Calu3 (cell line): ENCODE results near the gene IRF1. TPM values are rescaled to one million over a fixed set of nuclear protein-coding genes. Genes with fewer than 3 reads are reported as not detected.

ENCODE experiments used
- BruUV-seq: library from RNA; stranded (reverse); fragments of 400-500 nt; replicated peaks from 2 replicates; lab custom pipeline; 2021; lab: Mats Ljungman, UMichigan
- CTCF ChIA-PET: fragments of 300-600 bp; sonication (Branson Sonifier 250); formaldehyde crosslinking; loops from one replicate; lab custom pipeline; 2022; ENCODE audit warnings: antibody characterized with exemption; lab: Charles Lee
- DNase-seq: peaks from one replicate; pipeline ENCODE4 v3.0.0; 2022
- H3K27ac Mint-ChIP-seq: one replicate; pipeline ENCODE4 v1.8.0; 2022; ENCODE audit warnings: mixed read lengths; ENCODE audit not compliant: unreplicated experiment
- H3K27me3 Mint-ChIP-seq: one replicate; pipeline ENCODE4 v1.8.0; 2022; ENCODE audit warnings: mixed read lengths; ENCODE audit not compliant: unreplicated experiment
- H3K36me3 Mint-ChIP-seq: one replicate; pipeline ENCODE4 v1.8.0; 2022; ENCODE audit warnings: mild to moderate bottlenecking, moderate library complexity, mixed read lengths; ENCODE audit not compliant: insufficient read depth, unreplicated experiment
- H3K4me1 Mint-ChIP-seq: one replicate; pipeline ENCODE4 v1.8.0; 2022; ENCODE audit warnings: mild to moderate bottlenecking, low read depth, mixed read lengths; ENCODE audit not compliant: unreplicated experiment
- H3K4me3 Mint-ChIP-seq: one replicate; pipeline ENCODE4 v1.8.0; 2022; ENCODE audit warnings: mild to moderate bottlenecking, low read depth, moderate library complexity, mixed read lengths; ENCODE audit not compliant: unreplicated experiment
- H3K9me3 Mint-ChIP-seq: one replicate; pipeline ENCODE4 v1.8.0; 2022; ENCODE audit warnings: low read depth, mixed read lengths; ENCODE audit not compliant: unreplicated experiment
- intact Hi-C: fragments of 100-400 bp; cut with micrococcal nuclease; formaldehyde crosslinking; loops from one replicate; pipeline ENCODE4 v1.10.0; 2022; ENCODE audit not compliant: unreplicated experiment
- total RNA-seq: library from RNA; stranded (reverse); gene quantifications from 2 replicates; pipeline ENCODE4 v1.2.3, GENCODE V29; 2022
- TF ChIP-seq, protein P1 (sequence below): fragments of 200-600 bp; IDR thresholded peaks from one replicate; pipeline ENCODE4 v1.8.0; 2022; ENCODE audit warnings: antibody characterized with exemption; ENCODE audit not compliant: unreplicated experiment

The IRF1 gene
- total RNA-seq, 1 experiment from 2014 or later = 64.0 TPM

DNA sequence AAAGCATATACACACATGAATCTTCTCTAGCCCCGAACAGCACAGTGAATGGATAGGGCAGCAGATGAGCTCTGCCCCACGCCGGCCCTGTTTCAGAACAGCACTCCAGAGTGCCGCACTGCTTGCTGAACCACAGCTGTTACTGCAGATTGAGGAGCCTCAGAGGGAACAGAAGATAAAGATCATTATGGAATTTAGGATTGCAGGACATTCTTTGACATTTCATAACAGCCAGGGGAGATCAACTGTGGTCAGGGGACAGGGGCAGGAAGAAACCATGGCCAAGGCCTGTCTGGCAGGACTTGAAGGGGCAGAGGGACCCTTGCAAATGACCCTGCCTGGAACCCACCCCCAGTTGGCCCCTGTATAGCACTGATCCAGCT, 20.6 kb downstream of the IRF1 start:
- H3K27me3 Mint-ChIP-seq = no peaks in the 10 kb centered on the region
- no peaks in the 10 kb centered on the region for H3K36me3 Mint-ChIP-seq
- BruUV-seq = no TSS peak
- no peaks in the 10 kb centered on the region for H3K9me3 Mint-ChIP-seq
- CTCF ChIA-PET = interaction anchor here (1.0 kb wide), 1 partner anchor 232 kb away, joined by 4 read pairs; no protein-coding TSS in a partner anchor
- no peak overlapping the region for H3K27ac Mint-ChIP-seq
- TF ChIP-seq, protein P1, sequence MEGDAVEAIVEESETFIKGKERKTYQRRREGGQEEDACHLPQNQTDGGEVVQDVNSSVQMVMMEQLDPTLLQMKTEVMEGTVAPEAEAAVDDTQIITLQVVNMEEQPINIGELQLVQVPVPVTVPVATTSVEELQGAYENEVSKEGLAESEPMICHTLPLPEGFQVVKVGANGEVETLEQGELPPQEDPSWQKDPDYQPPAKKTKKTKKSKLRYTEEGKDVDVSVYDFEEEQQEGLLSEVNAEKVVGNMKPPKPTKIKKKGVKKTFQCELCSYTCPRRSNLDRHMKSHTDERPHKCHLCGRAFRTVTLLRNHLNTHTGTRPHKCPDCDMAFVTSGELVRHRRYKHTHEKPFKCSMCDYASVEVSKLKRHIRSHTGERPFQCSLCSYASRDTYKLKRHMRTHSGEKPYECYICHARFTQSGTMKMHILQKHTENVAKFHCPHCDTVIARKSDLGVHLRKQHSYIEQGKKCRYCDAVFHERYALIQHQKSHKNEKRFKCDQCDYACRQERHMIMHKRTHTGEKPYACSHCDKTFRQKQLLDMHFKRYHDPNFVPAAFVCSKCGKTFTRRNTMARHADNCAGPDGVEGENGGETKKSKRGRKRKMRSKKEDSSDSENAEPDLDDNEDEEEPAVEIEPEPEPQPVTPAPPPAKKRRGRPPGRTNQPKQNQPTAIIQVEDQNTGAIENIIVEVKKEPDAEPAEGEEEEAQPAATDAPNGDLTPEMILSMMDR = no peak
- intact Hi-C loops = no loop called here
- no peak overlapping the region for H3K4me3 Mint-ChIP-seq
- DNase-seq = no peak
- peaks cover 55% of the 10 kb centered on the region for H3K4me1 Mint-ChIP-seq

DNA sequence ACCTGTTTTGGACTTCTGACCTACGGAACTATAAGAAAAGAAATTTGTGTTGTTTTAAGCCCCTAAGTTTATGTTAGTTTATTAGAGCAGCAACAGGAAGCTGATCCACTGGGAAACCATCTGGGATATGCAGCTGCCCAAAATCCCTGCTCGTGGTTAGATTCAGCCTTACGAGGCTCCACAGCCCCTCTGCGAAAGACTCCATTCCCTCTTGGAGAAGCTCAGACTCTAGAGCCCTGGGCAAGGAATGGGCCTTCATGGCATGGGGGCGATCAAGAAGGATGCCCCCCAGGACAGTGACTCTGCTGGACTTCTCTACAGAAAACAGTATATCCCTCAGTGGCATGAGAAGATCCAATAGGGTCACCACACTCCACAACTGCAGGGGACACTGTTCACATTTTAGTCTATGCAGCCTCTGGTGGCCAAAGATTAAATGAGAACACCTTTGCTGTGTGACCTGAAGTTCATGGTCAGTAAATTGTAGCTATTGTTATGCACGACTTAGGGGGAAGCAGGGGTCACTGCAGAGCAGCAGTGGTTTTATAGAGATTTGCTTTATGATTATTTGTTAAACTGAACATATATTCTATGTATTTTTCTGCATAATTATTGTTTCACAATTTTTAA, 21.1 kb downstream of the IRF1 start:
- no peaks in the 10 kb centered on the region for H3K36me3 Mint-ChIP-seq
- peaks cover 55% of the 10 kb centered on the region for H3K4me1 Mint-ChIP-seq
- no peak overlapping the region for H3K27ac Mint-ChIP-seq
- no peaks in the 10 kb centered on the region for H3K9me3 Mint-ChIP-seq
- BruUV-seq = no TSS peak
- intact Hi-C loops = no loop called here
- H3K27me3 Mint-ChIP-seq = no peaks in the 10 kb centered on the region
- CTCF ChIA-PET = interaction anchor here (1.0 kb wide), 1 partner anchor 231 kb away, joined by 4 read pairs; no protein-coding TSS in a partner anchor
- TF ChIP-seq, protein P1 = no peak
- DNase-seq = no peak
- H3K4me3 Mint-ChIP-seq = no peak overlapping the region

DNA sequence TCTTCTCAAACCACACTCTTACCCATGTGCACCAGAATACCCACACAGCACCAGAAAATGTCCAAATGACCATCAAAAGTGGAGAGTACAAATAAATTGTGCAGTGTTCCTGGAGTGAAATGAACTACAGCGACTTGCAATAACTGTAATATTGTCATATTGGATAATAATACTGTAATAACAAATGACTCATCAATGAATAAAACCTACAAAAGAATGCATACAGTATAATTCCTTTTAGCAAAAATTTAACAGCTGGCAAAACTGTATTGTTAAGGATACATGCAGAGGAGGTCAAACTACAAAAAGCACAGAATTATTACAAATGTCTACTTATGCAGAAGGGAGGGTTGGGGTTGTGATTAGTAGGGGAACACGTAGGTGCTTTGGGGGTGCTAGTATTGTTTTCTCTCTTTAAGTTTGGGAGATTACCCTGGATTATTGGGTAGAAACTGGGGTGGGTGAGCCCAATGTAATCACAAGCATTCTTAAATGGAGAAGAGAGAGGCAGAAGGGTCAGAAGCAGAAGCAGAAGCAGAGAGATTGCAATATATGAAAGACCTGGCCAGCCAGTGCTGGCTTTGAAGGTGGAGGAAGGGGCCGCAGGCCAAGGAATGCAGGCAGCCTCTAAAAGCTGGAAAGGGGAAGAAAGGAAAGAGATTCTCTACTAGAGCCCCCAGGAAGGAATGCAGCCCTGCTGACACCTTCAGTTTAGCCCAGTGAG, 21.8 kb downstream of the IRF1 start:
- H3K4me1 Mint-ChIP-seq = peaks cover 59% of the 10 kb centered on the region
- TF ChIP-seq, protein P1 = no peak
- H3K4me3 Mint-ChIP-seq = no peak overlapping the region
- H3K27me3 Mint-ChIP-seq = no peaks in the 10 kb centered on the region
- no peak overlapping the region for H3K27ac Mint-ChIP-seq
- intact Hi-C loops = no loop called here
- H3K9me3 Mint-ChIP-seq = no peaks in the 10 kb centered on the region
- DNase-seq = no peak
- CTCF ChIA-PET = no interaction called here
- no peaks in the 10 kb centered on the region for H3K36me3 Mint-ChIP-seq
- BruUV-seq = no TSS peak

DNA sequence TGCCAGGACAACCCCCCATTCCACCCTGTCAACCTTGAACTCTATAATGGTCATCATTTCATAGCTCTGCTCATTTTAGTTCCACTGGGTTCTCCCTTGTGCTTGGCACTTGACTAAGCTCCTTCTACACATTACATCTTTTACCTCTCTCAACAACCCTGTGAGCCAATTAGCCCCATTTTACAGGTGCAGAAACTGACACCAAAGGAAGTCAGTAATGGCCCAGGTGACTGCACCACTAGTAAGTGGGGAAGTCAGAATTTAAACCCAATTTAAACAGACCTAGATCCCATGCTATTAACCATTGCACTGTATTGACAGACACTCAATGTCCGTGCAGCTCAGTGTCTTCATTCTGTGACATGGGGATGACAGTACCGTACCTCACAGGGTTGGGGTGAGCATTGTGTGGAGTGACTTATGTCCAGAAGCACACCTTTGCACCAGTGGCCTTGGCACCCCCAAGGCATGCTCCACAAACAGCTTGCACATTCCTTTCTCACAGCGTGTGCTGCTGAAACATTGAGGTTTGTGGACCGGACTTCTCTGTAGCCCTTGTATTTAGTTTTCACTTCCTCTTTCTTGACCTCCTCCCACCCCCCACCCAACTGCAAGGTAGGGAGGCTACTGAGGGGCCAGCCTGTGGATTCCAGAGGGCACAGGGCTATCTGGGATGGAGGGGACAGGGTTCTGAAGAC, 23.1 kb downstream of the IRF1 start:
- peaks cover 66% of the 10 kb centered on the region for H3K4me1 Mint-ChIP-seq

More for the DNA sequence above, 23.1 kb downstream of the IRF1 start:
- intact Hi-C loops = no loop called here
- BruUV-seq = no TSS peak
- no peak overlapping the region for H3K4me3 Mint-ChIP-seq
- H3K27me3 Mint-ChIP-seq = no peaks in the 10 kb centered on the region
- H3K36me3 Mint-ChIP-seq = no peaks in the 10 kb centered on the region
- no peaks in the 10 kb centered on the region for H3K9me3 Mint-ChIP-seq
- H3K27ac Mint-ChIP-seq = no peak overlapping the region
- CTCF ChIA-PET = interaction anchor here (0.5 to 1.5 kb wide), 4 partner anchors 31 to 351 kb away, joined by 4 to 6 read pairs (median 4); no protein-coding TSS in a partner anchor
- TF ChIP-seq, protein P1 = no peak
- no peak for DNase-seq
